PC-3 (cell line): ENCODE measurements around the gene CCL22.

ENCODE experiments used
- EZH2 ChIP-seq: fragments of 300-600 bp; sonication (generic); IDR thresholded peaks from one replicate; pipeline ENCODE4 v1.6.1; 2017; ENCODE audit warnings: antibody characterized with exemption, mild to moderate bottlenecking, low read length; ENCODE audit not compliant: unreplicated experiment
- TF ChIP-seq, protein P1 (sequence below): fragments of 300-600 bp; sonication (generic); conservative IDR thresholded peaks from 2 replicates; pipeline ENCODE4 v1.5.1; 2017; ENCODE audit warnings: antibody characterized with exemption, low read depth, mild to moderate bottlenecking, low read length

DNA sequence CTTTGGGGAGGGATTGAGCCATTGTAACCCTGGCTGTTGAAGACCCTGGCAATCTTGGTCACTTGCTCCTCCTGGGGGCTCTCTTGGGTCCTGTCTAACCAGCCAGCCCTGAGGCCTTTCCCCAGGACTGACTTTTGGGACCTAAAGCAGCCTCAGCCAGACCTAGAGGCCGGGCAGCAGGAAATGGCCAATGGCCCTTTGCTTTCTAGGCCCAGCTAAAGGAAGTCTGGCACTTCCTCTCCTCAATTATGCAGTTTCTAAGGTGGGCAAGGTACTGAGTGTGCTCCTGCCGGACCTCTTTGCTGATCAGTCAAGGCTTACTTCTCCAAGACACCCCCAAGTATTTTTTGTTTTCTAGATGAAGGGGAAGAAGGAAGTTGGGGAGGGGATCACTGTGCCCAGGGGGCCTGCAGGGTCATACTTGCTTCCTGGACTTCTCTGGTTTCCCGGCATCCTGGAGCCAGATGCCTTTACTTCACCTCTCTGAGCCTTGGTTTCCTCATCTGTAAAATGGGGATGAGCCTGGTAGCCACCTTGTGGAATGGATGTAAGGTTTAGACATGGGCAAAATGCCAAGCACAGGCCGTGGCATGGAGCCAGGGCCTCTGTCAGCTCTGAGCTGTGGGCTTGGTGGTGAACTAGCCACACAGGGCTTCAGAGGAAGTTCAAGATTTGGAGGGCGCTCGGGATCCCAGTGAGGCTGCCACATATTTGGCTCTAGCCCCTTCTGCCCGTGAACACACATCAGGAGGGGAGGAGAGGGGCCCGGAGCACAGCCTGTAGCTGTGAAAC is 22.3 kb downstream of the CCL22 start:
- TF ChIP-seq, protein P1, sequence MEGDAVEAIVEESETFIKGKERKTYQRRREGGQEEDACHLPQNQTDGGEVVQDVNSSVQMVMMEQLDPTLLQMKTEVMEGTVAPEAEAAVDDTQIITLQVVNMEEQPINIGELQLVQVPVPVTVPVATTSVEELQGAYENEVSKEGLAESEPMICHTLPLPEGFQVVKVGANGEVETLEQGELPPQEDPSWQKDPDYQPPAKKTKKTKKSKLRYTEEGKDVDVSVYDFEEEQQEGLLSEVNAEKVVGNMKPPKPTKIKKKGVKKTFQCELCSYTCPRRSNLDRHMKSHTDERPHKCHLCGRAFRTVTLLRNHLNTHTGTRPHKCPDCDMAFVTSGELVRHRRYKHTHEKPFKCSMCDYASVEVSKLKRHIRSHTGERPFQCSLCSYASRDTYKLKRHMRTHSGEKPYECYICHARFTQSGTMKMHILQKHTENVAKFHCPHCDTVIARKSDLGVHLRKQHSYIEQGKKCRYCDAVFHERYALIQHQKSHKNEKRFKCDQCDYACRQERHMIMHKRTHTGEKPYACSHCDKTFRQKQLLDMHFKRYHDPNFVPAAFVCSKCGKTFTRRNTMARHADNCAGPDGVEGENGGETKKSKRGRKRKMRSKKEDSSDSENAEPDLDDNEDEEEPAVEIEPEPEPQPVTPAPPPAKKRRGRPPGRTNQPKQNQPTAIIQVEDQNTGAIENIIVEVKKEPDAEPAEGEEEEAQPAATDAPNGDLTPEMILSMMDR: no peak
- no peak for TF ChIP-seq EZH2
